ENCODE results near the gene FABP1.

Gene FABP1

GRCh38 chr2:88133875-88134274, 6.0 kb upstream of the FABP1 start:
- DNase-seq: no peak

DNA sequence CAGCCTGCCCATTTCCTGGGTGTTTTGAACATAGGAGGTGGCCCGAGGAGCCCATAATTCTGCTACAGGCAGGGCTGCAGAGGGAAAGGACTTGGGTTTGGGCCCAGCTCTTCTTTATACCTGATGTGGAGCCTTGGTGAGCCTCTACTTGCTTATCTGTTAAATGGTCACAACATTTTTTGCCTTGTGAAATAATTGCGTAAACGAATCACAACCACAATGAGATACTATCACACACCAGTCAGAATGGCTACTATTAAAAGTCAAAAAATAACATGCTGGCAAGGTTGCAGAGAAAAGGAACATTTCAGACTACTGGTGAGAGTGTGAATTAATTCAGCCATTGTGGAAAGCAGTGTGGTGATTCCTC, 4.1 kb upstream of the FABP1 start:
- no peak for DNase-seq

DNA sequence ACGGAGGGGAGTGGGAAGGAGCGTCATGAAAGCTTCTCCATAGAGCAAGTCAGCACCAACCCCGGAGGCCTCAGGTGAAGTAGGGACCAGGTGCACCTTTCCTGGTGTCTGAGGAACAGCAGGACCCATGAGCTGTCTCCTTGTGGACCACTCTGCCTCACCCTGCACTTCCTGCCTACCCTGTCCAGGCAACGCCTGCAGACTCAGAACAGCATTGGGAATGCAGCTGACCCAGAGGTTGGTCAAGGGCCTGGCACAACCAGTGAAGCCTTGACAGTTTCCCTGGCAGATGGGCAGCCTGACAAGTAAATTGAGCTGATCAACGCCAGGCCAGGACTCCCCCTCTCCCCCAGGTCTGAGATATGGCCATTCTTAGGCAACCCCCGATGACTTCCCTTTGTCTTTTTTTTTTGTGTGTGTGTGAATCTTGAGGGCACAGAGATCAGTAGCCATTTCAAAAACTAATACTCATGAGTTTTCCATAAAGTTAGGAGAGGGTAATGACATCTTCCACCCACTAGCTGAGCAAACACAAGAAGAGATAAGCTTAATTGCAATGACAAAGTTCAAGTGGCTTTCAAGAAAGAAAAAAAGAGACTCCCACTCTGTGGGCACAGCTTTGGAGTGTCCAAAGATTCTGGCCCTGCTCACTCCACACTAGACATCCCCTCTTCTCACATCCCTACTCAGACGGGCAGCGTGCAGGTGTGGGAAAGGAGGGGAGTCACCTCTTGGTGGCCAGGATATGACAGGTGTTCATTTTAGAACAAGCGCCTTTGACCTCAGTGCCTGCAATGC, 3.5 kb upstream of the FABP1 start:
- DNase-seq: no peak

- no peak for DNase-seq
These were observed 1.6 kb upstream of the FABP1 start for GRCh38 chr2:88129313-88129959.

GRCh38 chr2:88128654-88129312, 921 bp upstream of the FABP1 start:
- no peak for DNase-seq

DNA sequence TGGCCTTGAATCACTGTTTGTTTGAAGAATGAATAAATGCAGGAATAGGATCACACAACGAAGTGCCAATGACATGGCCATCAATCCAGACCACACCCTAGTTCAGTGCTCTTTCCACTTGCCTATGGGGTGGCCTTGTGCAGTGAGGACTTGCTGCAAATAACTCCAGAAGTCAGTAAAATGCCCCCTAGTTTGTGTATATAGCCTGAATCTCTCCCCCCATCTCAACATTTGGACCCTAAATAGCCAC, 299 bp downstream of the FABP1 start:
- no peak for DNase-seq

GRCh38 chr2:88126772-88127637, 857 bp downstream of the FABP1 start:
- no peak for DNase-seq

DNA sequence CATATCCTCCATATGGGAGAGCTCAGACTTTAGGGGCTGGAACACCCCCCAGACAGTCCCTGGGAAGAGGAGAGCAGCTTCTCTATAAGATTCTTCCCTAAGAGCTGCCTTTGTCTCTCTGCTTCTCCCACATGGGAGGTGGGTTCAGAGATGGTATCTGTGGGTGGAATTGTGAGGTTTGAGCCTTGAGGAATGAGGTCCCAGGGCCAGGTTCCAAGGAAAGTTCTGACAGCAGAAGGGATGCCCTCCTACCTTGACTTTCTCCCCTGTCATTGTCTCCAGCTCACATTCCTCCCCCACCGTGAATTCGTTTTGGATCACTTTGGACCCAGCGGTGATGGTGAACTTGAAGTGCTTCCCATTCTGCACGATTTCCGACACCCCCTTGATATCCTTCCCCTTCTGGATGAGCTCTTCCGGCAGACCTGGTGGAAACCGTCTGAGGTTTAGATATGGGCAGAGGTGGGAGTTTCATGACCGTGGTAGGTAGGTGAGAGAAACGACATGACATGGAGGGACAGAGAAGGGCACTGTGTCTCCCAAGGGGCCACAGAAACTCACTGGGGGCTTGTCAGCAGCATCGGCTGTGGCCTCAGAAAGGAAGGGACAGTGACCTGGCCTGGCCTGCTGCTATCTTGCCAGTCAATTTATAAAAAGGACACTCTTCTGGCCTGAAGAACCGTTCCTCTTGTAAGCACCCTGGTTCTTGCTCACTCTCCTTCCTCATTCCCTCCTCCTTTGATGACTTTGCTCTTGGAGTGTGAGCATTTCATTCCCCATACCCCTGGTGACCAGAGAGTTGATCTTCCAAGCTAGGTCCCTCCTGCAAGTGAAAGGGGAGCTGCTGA, 1.7 kb downstream of the FABP1 start:
- no peak for DNase-seq

DNA sequence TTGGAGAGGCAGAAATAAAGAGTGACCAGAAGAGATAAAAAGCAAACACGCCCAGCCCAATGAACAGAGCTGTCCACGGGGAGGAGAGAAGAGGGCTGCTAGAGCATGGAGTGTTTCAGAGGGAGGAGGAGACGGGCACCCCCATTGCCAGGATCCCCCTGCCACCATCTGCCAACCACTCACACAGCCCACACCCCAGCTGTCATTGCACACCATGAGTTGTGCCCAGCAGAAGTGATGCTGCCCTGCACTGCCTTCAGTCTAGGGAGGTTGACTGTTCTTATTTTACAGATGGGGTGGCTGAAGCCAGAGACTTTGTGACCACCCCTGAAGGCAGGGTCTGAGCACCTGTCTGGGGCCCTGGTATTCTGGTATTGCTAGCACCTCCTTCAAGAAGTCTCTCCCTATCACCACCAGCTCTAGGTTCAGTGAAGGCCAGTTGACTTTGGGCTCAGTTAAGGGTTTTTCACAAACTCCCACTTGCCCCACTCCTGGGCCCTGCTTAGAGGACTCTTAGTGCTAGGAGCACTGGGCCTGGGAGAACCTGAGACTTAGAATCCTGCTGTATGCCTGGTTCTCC, 2.4 kb downstream of the FABP1 start:
- DNase-seq: no peak

DNA sequence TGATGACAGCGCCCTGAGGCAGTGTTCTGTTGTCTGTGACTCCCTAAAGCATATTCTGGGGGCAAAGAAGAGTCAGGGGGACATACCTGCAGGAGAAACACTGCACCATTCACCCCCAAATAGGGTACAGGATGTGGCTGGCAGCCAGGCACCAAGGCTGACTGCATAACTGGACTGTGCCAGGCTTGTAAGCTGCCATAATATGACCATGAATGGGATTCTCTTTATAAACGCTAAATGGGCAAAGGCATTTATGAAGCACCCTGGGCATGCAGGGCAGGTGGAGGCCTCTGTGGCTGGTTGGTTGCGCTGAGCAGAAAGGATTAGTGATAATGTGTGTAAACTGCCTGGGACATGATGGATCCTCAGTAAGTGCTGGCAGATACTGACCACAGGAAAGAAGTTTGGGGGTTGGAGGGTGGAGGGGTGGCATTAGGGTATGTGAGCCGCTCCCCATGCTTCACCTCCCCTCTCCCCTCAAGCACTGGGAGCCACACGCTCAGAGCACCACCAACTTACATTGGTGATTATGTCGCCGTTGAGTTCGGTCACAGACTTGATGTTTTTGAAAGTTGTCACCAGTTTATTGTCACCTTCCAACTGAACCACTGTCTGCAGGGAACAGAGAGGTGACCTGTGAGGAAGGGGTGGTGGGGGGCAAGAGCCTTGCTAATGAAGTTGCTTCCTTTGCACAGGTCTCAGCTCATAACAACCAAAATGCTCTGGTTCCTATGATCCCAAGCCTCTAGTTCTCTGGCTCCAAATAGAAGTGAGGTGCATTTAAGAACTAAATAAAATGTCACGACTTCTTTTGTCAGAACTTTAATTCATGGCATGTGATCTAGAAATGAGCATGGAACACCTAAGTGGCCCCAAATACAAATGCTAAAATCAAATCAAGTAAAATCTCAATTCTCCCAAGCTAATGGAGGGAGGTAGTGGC, 3.6 kb downstream of the FABP1 start:
- DNase-seq: no peak

DNA sequence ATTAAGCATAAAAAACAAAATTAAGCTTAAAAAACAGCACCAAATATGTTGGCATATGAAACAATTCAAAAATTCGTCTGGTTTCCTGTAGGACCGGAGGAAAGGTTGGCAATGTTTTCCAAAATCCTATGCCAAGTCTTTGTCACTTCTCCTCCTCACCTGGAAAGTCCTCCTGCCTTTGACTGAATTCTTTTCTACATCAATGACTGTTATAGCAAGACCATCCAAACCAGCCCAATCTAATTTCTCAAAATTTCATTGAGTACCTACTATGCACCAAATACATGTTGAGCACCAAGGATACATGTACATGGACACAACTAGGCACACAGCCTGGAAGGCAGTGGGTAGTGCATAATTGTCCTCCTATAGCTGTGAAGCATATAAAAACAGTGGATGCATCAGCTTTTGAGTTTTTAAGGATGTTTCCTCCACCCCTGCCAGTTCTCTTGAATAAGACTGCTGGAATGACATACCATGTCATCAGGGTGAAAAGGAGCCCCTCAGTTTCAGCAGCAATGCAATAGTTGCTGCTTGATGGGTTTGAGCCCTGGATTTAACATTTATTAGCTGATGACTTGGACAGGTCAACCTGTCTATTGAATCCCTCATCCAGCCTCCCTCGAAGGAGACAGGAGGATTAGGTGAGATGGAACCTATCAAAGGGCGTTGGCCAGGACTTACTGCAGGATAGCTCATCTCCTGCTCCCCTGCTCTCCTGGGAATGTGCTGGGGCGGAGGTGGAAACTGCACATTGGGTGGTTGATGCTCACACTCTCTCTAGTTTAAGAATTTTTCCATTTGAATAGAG, 4.5 kb downstream of the FABP1 start:
- no peak for DNase-seq

DNA sequence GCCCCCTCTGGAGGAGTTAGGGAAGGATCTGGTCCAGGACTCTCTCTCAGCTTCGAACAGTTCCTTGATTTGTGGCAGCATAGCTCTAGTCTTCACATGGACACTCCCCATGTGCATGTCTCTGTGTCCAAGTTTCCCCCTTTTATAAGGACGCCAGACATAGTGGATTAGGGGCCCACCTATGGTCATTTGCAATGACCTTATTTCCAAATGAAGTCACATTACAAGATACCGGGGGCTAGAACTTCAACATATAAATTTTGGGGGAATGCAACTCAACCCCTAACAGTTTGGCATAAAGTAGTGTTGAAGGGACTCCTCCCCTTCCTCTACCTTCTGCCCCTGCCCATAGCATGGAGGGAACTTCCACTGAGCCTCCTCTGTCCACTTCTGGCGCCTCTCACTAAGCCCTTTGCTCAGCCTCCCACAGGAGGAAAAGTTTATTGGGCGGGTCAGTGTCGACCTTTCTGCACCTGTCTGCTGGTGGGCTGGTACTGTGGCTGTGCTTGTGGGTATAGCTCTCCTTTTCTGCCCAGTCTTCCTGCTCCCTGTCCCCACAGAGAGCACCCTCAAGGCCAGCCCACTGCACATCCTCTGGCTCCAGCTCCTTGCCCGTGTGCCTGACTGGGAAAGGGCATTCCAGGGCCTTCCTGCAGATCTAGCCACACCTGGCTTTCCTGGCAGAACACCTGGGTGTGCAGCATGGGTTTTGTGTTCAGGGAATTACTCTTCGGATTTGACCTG, 5.5 kb downstream of the FABP1 start:
- DNase-seq: no peak

DNA sequence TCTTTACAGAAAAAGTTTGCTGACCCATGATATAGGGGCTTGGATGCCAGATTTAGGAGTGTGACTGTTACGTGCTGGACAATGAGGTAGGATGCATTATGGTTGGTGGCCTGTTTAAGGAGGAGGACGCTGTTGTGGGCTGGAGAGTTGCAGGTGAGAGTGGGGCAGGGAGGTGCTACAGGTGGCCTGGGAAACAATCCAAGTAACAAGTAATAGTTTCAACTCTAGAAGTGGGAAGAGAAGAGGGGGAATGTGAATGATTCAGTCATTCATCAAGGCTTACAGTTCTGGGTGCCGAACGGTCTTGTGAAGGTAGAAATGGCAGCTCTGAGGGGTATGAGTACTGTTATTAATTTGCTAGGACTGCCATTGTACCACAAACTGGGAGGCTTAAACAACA, 6.2 kb downstream of the FABP1 start:
- DNase-seq: no peak

DNA sequence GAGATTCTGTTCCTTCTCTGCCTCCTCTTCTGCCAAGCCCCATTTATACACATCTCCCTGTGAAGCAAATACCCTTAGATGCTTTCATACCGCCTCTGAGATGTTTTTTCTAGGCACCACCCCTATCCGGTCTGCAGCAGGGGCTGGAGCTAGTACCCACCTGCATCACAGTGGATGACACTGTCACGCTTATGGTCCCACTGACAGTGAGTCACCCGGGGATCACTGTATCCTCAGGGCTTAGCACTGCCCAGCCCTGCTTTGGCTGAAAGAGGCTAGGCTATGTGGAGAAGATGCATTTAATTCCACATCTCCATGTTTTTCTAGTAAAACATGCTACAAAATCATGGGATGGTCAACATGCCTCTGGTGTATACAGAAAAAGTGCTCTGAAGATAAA, 9.9 kb downstream of the FABP1 start:
- DNase-seq: no peak

GRCh38 chr2:88116669-88117432, 11.0 kb downstream of the FABP1 start:
- DNase-seq: no peak

GRCh38 chr2:88115825-88116518, 11.9 kb downstream of the FABP1 start:
- DNase-seq: no peak

- DNase-seq: no peak
These were observed 13.0 kb downstream of the FABP1 start for GRCh38 chr2:88114889-88115288.

- no peak for DNase-seq
These were observed 14.8 kb downstream of the FABP1 start for GRCh38 chr2:88113069-88113468.

Data from NK-92 treated with Interleukin-12 subunit alpha and Interleukin-12 subunit beta, amount 100 ng/mL, for 24 hours (cell line).